GM12892 (cell line): ENCODE data around the gene NEK6.
A peak's percentile ranks its signal among the peaks of the same experiment; 100 is the strongest.

ENCODE experiments used
- POLR2A ChIP-seq: IDR thresholded peaks from 2 replicates; pipeline ENCODE4 v1.6.1; 2011; ENCODE audit warnings: low read depth, low read length, control low read depth
- TAF1 ChIP-seq: IDR thresholded peaks from 2 replicates; pipeline ENCODE4 v1.6.1; 2011; ENCODE audit warnings: low read depth, mild to moderate bottlenecking, control low read depth, low read length, borderline replicate concordance

DNA sequence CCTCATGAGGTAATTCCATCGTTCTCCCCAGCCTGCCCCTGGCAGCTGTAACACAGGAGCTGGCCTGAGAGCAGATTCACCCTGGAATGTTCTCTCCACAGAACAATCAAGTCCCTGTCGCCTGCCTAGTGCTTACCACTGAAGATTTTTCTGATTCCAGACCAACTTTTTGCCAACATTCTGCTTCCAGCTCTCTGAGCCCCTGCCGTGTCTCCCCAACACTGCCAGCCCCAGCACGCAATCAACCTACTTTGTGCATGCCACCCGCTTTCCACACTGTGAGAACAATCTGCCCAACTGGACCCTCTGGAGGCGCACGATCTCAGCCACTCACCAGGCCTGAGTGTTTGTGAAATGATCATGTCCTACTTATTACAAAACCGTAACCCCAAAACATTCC is 94.9 kb downstream of the NEK6 start:
- TF ChIP-seq POLR2A = peak; percentile 20; the same call in 1 of the 2 replicates
- no peak for TF ChIP-seq TAF1
